Osteocyte (in vitro differentiated cells): ENCODE results near the gene CTBP1. TPM values are rescaled to one million over a fixed set of nuclear protein-coding genes. Genes with fewer than 3 reads are reported as not detected.

Source experiments
- DNase-seq: peaks from one replicate; pipeline ENCODE4 v3.0.0; 2021; ENCODE audit warnings: mixed read lengths; ENCODE audit not compliant: unreplicated experiment; ENCODE audit errors: extremely low spot score
- H3K27ac Mint-ChIP-seq: one replicate; pipeline ENCODE4 v1.8.0; 2021; ENCODE audit warnings: mild to moderate bottlenecking, mixed read lengths; ENCODE audit not compliant: unreplicated experiment
- H3K27me3 Mint-ChIP-seq: one replicate; pipeline ENCODE4 v1.8.0; 2021; ENCODE audit warnings: mixed read lengths; ENCODE audit not compliant: unreplicated experiment
- H3K36me3 Mint-ChIP-seq: one replicate; pipeline ENCODE4 v1.8.0; 2021; ENCODE audit warnings: mixed read lengths; ENCODE audit not compliant: unreplicated experiment
- H3K4me1 Mint-ChIP-seq: one replicate; pipeline ENCODE4 v1.8.0; 2021; ENCODE audit warnings: mixed read lengths; ENCODE audit not compliant: unreplicated experiment
- H3K4me3 Mint-ChIP-seq: one replicate; pipeline ENCODE4 v1.8.0; 2021; ENCODE audit warnings: mild to moderate bottlenecking, moderate library complexity, mixed read lengths; ENCODE audit not compliant: unreplicated experiment
- H3K9me3 Mint-ChIP-seq: one replicate; pipeline ENCODE4 v1.8.0; 2021; ENCODE audit warnings: mixed read lengths; ENCODE audit not compliant: unreplicated experiment
- total RNA-seq: library from RNA; stranded (reverse); gene quantifications from 2 replicates; pipeline ENCODE4 v1.2.1, GENCODE V29; 2021
- TF ChIP-seq, protein P1 (sequence below): fragments of 200-600 bp; sonication (generic); IDR thresholded peaks from 2 replicates; pipeline ENCODE4 v1.5.0; 2021; ENCODE audit warnings: antibody characterized with exemption, mild to moderate bottlenecking, moderate library complexity

The CTBP1 gene
- total RNA-seq, 1 donor from 2014 or later, result 172 TPM

DNA sequence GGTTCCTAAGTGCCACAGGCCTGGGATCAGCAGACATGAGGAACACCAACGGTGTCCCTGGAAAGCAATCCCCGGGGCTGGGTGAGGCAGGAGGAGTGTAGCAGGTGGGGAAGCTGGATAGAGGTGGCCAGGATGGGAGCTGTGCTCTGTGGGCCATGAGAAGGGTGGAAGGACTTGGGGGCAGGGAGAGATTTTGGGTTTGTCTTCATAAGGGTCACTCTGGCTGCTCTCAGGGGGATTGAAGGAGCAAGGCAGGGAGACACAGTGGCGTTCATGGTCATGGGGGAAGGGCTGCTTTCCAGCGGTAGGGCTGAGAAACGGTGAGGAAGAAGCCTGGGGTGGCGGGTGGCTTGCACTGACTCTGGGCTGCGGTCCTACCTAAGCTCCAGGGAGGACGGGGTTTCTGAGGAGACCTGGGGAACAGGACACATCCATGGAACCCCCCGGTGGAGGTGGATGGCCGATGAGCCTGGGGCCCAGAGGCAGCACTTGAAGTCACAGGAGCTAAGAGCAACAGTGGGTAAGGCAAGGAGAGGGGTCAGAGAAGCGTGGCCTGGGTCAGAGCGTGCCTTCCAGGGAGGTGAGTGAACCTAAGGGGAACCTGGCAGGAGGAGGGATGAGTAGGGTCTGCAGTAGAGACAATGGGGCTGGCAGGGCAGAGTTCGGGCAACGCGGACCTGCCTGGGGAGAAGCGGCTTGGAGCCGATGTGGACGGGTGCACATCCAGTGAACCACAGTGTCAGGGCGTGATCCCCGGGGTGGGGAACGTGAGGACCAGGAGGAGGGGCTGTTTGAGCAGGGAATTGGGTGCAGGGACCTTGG is 12.4 kb upstream of the CTBP1 start:
- TF ChIP-seq, protein P1, sequence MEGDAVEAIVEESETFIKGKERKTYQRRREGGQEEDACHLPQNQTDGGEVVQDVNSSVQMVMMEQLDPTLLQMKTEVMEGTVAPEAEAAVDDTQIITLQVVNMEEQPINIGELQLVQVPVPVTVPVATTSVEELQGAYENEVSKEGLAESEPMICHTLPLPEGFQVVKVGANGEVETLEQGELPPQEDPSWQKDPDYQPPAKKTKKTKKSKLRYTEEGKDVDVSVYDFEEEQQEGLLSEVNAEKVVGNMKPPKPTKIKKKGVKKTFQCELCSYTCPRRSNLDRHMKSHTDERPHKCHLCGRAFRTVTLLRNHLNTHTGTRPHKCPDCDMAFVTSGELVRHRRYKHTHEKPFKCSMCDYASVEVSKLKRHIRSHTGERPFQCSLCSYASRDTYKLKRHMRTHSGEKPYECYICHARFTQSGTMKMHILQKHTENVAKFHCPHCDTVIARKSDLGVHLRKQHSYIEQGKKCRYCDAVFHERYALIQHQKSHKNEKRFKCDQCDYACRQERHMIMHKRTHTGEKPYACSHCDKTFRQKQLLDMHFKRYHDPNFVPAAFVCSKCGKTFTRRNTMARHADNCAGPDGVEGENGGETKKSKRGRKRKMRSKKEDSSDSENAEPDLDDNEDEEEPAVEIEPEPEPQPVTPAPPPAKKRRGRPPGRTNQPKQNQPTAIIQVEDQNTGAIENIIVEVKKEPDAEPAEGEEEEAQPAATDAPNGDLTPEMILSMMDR, result no peak
- H3K27ac Mint-ChIP-seq, result no peak overlapping the region
- DNase-seq, result peak; percentile 72

DNA sequence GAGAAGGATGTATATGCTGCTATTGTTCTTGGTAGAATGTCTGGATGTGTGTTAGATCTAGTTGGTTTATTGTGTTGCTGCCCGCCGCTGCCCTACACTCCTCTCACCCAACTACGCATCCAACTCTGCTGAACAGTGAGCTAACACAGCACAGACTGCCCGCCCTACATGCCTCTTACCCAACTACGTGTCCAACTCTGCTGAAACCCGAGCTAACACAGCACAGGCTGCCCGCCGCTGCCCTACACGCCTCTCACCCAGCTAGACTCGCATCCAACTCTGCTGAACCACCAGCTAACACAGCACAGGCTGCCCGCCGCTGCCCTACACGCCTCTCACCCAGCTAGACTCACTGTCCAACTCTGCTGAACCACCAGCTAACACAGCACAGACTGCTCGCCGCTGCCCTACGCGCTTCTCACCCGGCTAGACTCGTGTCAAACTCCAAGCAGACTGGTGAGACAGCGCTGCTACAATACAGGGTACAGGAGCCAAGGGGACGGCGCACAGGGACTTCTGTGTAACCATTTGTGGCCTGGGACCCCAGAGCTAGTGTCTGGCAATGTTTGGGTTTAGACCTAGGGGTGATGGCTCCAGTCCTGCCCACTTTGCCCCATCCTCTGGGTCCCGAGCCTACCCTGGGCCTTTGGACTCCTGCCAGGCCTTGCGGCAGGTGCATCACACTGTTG is 11.6 kb upstream of the CTBP1 start:
- TF ChIP-seq, protein P1, result no peak
- Mint-ChIP-seq H3K27ac (no peak overlapping the region), H3K27me3 (no peaks in the 10 kb centered on the region), H3K4me1 (no peaks in the 10 kb centered on the region), H3K36me3 (peaks cover 1% of the 10 kb centered on the region), H3K4me3 (no peak overlapping the region), H3K9me3 (peaks cover 19% of the 10 kb centered on the region)
- DNase-seq, result peak; percentile 83

More for the DNA sequence above, 12.4 kb upstream of the CTBP1 start:
- no peaks in the 10 kb centered on the region for H3K27me3 Mint-ChIP-seq
- H3K9me3 Mint-ChIP-seq, result peaks cover 12% of the 10 kb centered on the region
- H3K4me1 Mint-ChIP-seq, result no peaks in the 10 kb centered on the region
- peaks cover 7% of the 10 kb centered on the region for H3K36me3 Mint-ChIP-seq
- H3K4me3 Mint-ChIP-seq, result no peak overlapping the region

DNA sequence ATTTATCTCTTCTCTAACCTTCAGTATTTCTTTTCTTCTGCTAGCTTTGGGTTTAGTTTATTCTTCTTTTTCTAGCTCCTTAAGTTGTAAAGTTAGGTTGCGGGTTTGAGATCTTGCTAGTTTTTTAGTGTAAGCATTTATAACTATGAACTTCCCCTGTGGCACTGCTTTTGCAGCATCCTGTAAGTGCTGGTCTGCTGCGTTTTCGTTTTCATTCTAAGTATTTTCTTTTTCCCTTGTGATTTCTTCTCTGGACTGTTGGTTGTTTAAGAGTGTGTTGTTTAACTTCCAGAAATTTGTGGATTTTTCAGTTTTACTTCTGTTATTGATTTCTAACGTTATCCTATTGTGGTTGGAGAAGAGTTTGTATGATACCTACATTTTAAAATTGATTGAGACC is 11.0 kb upstream of the CTBP1 start:
- peaks cover 21% of the 10 kb centered on the region for H3K9me3 Mint-ChIP-seq
- peaks cover 1% of the 10 kb centered on the region for H3K36me3 Mint-ChIP-seq
- DNase-seq, result no peak
- H3K4me3 Mint-ChIP-seq, result no peak overlapping the region
- TF ChIP-seq, protein P1, result no peak
- H3K27ac Mint-ChIP-seq, result no peak overlapping the region
- H3K4me1 Mint-ChIP-seq, result no peaks in the 10 kb centered on the region
- H3K27me3 Mint-ChIP-seq, result no peaks in the 10 kb centered on the region

DNA sequence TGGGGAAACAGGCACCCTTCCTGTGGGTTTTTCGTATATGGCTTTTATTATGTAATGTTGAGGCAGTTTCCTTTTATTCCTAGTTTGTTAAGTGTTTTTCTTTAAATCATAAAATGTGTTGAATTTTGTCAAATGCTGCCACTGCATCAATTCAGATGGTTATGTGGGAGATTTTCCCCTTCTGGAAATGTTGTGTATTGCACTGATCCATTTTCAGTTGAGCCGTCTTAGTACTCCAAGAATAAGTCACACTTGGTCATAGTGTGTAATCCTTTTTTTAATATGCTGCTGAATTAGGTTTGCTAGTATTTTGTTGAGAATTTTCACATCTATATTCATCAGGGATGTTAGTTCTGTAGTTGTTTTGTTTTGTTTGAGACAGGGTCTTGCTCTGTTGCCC is 9.5 kb upstream of the CTBP1 start:
- no peaks in the 10 kb centered on the region for H3K27me3 Mint-ChIP-seq
- H3K9me3 Mint-ChIP-seq, result peaks cover 32% of the 10 kb centered on the region

More for the DNA sequence above, 9.5 kb upstream of the CTBP1 start:
- no peak overlapping the region for H3K4me3 Mint-ChIP-seq
- TF ChIP-seq, protein P1, result peak; percentile 10
- H3K27ac Mint-ChIP-seq, result no peak overlapping the region
- no peaks in the 10 kb centered on the region for H3K4me1 Mint-ChIP-seq
- H3K36me3 Mint-ChIP-seq, result peaks cover 1% of the 10 kb centered on the region
- DNase-seq, result no peak
